ENCODE data around the gene GPR26. TPM values are rescaled to one million over a fixed set of nuclear protein-coding genes. Genes with fewer than 3 reads are reported as not detected.

GPR26 gene
- total RNA-seq, 1 donor from 2014 or later: 0.14 TPM

GRCh38 chr10:123685260-123685659, 19.1 kb downstream of the GPR26 start:
- H3K4me1 Mint-ChIP-seq (ENCODE audit: unreplicated experiment): no peaks in the 10 kb centered on the region
- no peaks in the 10 kb centered on the region for H3K9me3 Mint-ChIP-seq

GRCh38 chr10:123687758-123688157, 21.6 kb downstream of the GPR26 start:
- Mint-ChIP-seq H3K27ac (no peak overlapping the region), H3K27me3 (peaks cover 31% of the 10 kb centered on the region), H3K4me1 (ENCODE audit: unreplicated experiment) (no peaks in the 10 kb centered on the region), H3K36me3 (no peaks in the 10 kb centered on the region), H3K9me3 (no peaks in the 10 kb centered on the region), H3K4me3 (no peak overlapping the region)
- no peak for TF ChIP-seq CTCF (conservative IDR thresholded peaks at IDR 0.05)
- no peak for DNase-seq (ENCODE audit: extremely low spot score, unreplicated experiment)

More at GRCh38 chr10:123685260-123685659, 19.1 kb downstream of the GPR26 start:
- Mint-ChIP-seq H3K27me3 (peaks cover 23% of the 10 kb centered on the region), H3K36me3 (no peaks in the 10 kb centered on the region), H3K27ac (no peak overlapping the region), H3K4me3 (no peak overlapping the region)
- TF ChIP-seq CTCF (conservative IDR thresholded peaks at IDR 0.05): no peak
- DNase-seq (ENCODE audit: extremely low spot score, unreplicated experiment): no peak

- TF ChIP-seq CTCF (conservative IDR thresholded peaks at IDR 0.05): no peak
- Mint-ChIP-seq H3K36me3 (no peaks in the 10 kb centered on the region), H3K27me3 (peaks cover 43% of the 10 kb centered on the region), H3K27ac (no peak overlapping the region), H3K4me1 (ENCODE audit: unreplicated experiment) (no peaks in the 10 kb centered on the region), H3K4me3 (no peak overlapping the region), H3K9me3 (no peaks in the 10 kb centered on the region)
- DNase-seq (ENCODE audit: extremely low spot score, unreplicated experiment): no peak
Measured at GRCh38 chr10:123689880-123690279, 23.7 kb downstream of the GPR26 start.

- Mint-ChIP-seq H3K9me3 (no peaks in the 10 kb centered on the region), H3K27me3 (peaks cover 24% of the 10 kb centered on the region), H3K27ac (no peak overlapping the region), H3K4me1 (ENCODE audit: unreplicated experiment) (no peaks in the 10 kb centered on the region), H3K4me3 (no peak overlapping the region), H3K36me3 (no peaks in the 10 kb centered on the region)
- no peak for TF ChIP-seq CTCF (conservative IDR thresholded peaks at IDR 0.05)
- DNase-seq (ENCODE audit: extremely low spot score, unreplicated experiment): no peak
Measured at GRCh38 chr10:123703195-123703790, 37.1 kb downstream of the GPR26 start.

- Mint-ChIP-seq H3K27me3 (peaks cover 29% of the 10 kb centered on the region), H3K36me3 (no peaks in the 10 kb centered on the region), H3K4me1 (ENCODE audit: unreplicated experiment) (no peaks in the 10 kb centered on the region), H3K4me3 (no peak overlapping the region), H3K27ac (no peak overlapping the region), H3K9me3 (no peaks in the 10 kb centered on the region)
- TF ChIP-seq CTCF (conservative IDR thresholded peaks at IDR 0.05): no peak
- DNase-seq (ENCODE audit: extremely low spot score, unreplicated experiment): no peak
Measured at GRCh38 chr10:123704076-123704475, 37.9 kb downstream of the GPR26 start.

GRCh38 chr10:123704812-123705211, 38.7 kb downstream of the GPR26 start:
- H3K27me3 Mint-ChIP-seq: peaks cover 30% of the 10 kb centered on the region
- H3K4me1 Mint-ChIP-seq (ENCODE audit: unreplicated experiment): no peaks in the 10 kb centered on the region
- TF ChIP-seq CTCF (conservative IDR thresholded peaks at IDR 0.05): no peak
- no peaks in the 10 kb centered on the region for H3K9me3 Mint-ChIP-seq
- no peaks in the 10 kb centered on the region for H3K36me3 Mint-ChIP-seq
- H3K4me3 Mint-ChIP-seq: no peak overlapping the region
- DNase-seq (ENCODE audit: extremely low spot score, unreplicated experiment): no peak
- H3K27ac Mint-ChIP-seq: no peak overlapping the region
